Measurements from ENCODE around the gene CDY2A.
"Not testable (repeated sequence)": the region's sequence is repeated elsewhere in the genome, so short reads cannot be mapped to it uniquely, and the experiment has no call there.

GRCh38 chrY:18034864-18035263, 9.3 kb downstream of the CDY2A start:
- TF ChIP-seq CTCF, EZH2phosphoT487, EZH2 (IDR thresholded peaks at IDR 0.05): not testable (repeated sequence)

All from neural progenitor cell (in vitro differentiated cells).